H7 (cell line): ENCODE measurements around the gene KCMF1. TPM values are rescaled to one million over a fixed set of nuclear protein-coding genes. Genes with fewer than 3 reads are reported as not detected.

Source experiments
- DNase-seq: peaks from one replicate; pipeline ENCODE4 v3.0.0; 2012
- H3K27me3 ChIP-seq: 2 replicates; pipeline ENCODE4 v1.6.0; 2011; ENCODE audit warnings: mild to moderate bottlenecking, low read length; ENCODE audit not compliant: control insufficient read depth, insufficient read depth
- H3K36me3 ChIP-seq: replicated peaks from 2 replicates; pipeline ENCODE4 v1.5.1; 2011; ENCODE audit warnings: low read length; ENCODE audit not compliant: control insufficient read depth, insufficient read depth
- H3K4me3 ChIP-seq: 2 replicates; pipeline ENCODE4 v1.5.1; 2011; ENCODE audit warnings: low read depth, mild to moderate bottlenecking, control low read depth, low read length, moderate library complexity; ENCODE audit not compliant: insufficient read depth
- total RNA-seq: library from RNA; depleted of rRNA; stranded (reverse); fragments of >200 nt; shearing (Covaris generic); gene quantifications from 2 replicates; pipeline ENCODE4 v1.2.3, GENCODE V29; 2014; rRNA removed

The KCMF1 gene
- total RNA-seq = 108 and 138 TPM in 2 replicates

- Histone ChIP-seq H3K36me3 (peaks cover 4% of the 10 kb centered on the region), H3K27me3 (no peaks in the 10 kb centered on the region), H3K4me3 (peak within 1 kb of the TSS; percentile 84)
- peak; percentile 95 for DNase-seq
Observed at GRCh38 chr2:84970868-84971509, at the start of gene KCMF1. TSS of gene KCMF1 (plus strand) at chr2:84971161. CDS start at chr2:84971452, 291 bp downstream.

- Histone ChIP-seq H3K27me3 (no peaks in the 10 kb centered on the region), H3K4me3 (no peak overlapping the region), H3K36me3 (no peaks in the 10 kb centered on the region)
- DNase-seq = no peak
Observed at GRCh38 chr2:84923009-84923408, 48.0 kb upstream of the KCMF1 start.

- peak; percentile 51 for DNase-seq
- no peak overlapping the region for H3K4me3 ChIP-seq
- H3K36me3 ChIP-seq = no peaks in the 10 kb centered on the region
- no peaks in the 10 kb centered on the region for H3K27me3 ChIP-seq
Observed at GRCh38 chr2:84924173-84925106, 46.5 kb upstream of the KCMF1 start.

GRCh38 chr2:84925336-84925723 lies 45.6 kb upstream of the KCMF1 start:
- Histone ChIP-seq H3K36me3 (no peaks in the 10 kb centered on the region), H3K4me3 (no peak overlapping the region), H3K27me3 (no peaks in the 10 kb centered on the region)
- DNase-seq = no peak

- Histone ChIP-seq H3K4me3 (peak overlapping the region; percentile 29), H3K36me3 (no peaks in the 10 kb centered on the region), H3K27me3 (no peaks in the 10 kb centered on the region)
- DNase-seq = peak; percentile 83
Observed at GRCh38 chr2:84925724-84926376, 45.1 kb upstream of the KCMF1 start.

- no peaks in the 10 kb centered on the region for H3K36me3 ChIP-seq
- no peak overlapping the region for H3K4me3 ChIP-seq
- H3K27me3 ChIP-seq = no peaks in the 10 kb centered on the region
- no peak for DNase-seq
Observed at GRCh38 chr2:84927275-84927627, 43.7 kb upstream of the KCMF1 start.

- no peaks in the 10 kb centered on the region for H3K27me3 ChIP-seq
- no peak overlapping the region for H3K4me3 ChIP-seq
- no peak for DNase-seq
- H3K36me3 ChIP-seq = no peaks in the 10 kb centered on the region
Observed at GRCh38 chr2:84931384-84931821, 39.6 kb upstream of the KCMF1 start.

- DNase-seq = no peak
- no peaks in the 10 kb centered on the region for H3K36me3 ChIP-seq
- H3K27me3 ChIP-seq = no peaks in the 10 kb centered on the region
- no peak overlapping the region for H3K4me3 ChIP-seq
Observed at GRCh38 chr2:84938194-84938879, 32.6 kb upstream of the KCMF1 start.

GRCh38 chr2:84939426-84940087 lies 31.4 kb upstream of the KCMF1 start:
- Histone ChIP-seq H3K36me3 (no peaks in the 10 kb centered on the region), H3K4me3 (no peak overlapping the region), H3K27me3 (no peaks in the 10 kb centered on the region)
- DNase-seq = no peak

GRCh38 chr2:84940088-84940470 lies 30.9 kb upstream of the KCMF1 start:
- H3K36me3 ChIP-seq = no peaks in the 10 kb centered on the region
- no peak overlapping the region for H3K4me3 ChIP-seq
- no peak for DNase-seq
- H3K27me3 ChIP-seq = no peaks in the 10 kb centered on the region

- no peak overlapping the region for H3K4me3 ChIP-seq
- H3K36me3 ChIP-seq = no peaks in the 10 kb centered on the region
- DNase-seq = no peak
- H3K27me3 ChIP-seq = no peaks in the 10 kb centered on the region
Observed at GRCh38 chr2:84940831-84941412, 30.0 kb upstream of the KCMF1 start.

- no peak for DNase-seq
- no peaks in the 10 kb centered on the region for H3K27me3 ChIP-seq
- H3K4me3 ChIP-seq = no peak overlapping the region
- no peaks in the 10 kb centered on the region for H3K36me3 ChIP-seq
Observed at GRCh38 chr2:84942166-84942565, 28.8 kb upstream of the KCMF1 start.

- Histone ChIP-seq H3K27me3 (no peaks in the 10 kb centered on the region), H3K36me3 (no peaks in the 10 kb centered on the region), H3K4me3 (no peak overlapping the region)
- no peak for DNase-seq
Observed at GRCh38 chr2:84942964-84943421, 28.0 kb upstream of the KCMF1 start.
